Endometrium (tissue), 2 donors: ENCODE measurements around the gene TXNRD1.

Source experiments
- FAIRE-seq: peaks from 2 replicates; lab custom pipeline; 2012; peaks lifted over from hg19 to GRCh38; lab: Jason Lieb, UNC
- donor health status: control.
- donor health status: control.

Gene TXNRD1

GRCh38 chr12:104351057-104351983 is 135.7 kb downstream of the TXNRD1 start:
- no peak for FAIRE-seq

GRCh38 chr12:104352106-104352713 is 136.6 kb downstream of the TXNRD1 start:
- FAIRE-seq, result no peak

DNA sequence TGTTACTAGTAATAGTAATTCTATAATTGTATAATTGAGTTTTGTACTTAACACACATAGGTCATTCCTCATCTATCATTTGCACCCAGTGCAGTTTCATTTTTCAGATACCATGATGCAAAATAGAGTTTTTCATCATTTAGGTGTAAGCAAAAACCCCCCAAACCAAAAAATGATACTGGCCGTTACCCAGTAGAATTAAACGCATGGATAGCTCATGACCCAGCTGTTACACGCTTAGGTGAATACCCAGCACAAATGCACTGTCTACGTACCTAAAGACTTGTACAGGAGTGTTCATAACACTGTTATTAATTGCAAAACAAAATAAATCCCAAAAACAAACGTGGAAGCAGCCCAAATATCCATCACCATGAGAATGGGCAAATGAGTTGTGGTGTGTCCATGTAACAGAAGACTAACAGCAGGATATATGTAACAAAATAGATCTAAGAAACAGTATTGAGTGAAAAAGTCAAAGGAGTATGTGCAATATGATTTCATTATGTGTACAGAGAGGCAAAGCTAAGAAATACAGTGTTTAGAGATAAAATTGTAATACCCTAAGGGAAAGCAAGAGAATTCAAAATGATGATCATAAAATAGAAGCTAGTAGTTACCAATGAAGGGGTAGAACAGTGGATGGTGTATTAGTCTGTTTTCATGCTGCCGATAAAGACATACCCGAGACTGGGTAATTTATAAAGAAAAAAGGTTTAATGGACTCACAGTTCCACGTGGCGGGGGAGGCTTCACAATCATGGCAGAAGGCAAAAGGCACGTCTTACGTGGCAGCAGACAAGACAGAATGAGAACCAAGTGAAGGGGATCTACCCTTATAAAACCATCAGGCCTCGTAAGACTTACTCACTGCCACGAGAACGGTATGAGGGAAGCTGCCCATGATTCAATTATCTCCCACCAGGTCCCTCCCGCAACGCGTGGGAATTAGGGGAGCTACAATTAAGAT is 137.7 kb downstream of the TXNRD1 start:
- no peak for FAIRE-seq

DNA sequence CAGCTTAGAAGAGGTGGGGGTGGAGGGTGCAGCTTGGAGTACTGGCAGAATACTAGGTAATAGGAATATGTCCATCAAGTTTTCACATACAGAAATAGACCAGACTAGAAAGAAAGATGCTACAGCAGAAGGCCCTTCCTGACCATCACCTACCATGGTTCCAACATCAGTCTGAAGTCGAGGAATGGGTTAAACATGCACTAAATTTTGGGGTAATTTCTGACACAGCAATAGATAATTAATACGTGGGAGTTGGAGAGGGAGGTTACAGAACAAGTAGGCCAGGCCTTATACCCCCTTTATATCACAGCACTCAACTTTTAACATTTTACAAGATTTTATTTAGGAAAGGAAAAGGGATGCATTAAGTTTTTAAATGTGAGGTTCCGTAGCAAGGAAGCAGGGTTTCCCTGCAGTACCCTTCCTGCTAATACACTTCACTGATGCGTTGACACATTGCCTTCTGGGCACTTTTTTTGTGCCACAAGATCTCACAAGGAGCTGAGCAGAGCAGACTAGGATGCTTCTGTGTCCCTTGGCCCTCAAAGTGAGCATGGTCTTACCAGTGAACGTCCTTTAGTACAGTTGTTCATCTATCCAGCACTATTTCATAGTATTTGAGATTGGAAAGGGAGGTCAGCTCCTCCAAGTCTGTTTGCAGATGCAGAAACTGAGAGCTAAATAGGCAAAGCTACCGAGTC is 138.7 kb downstream of the TXNRD1 start:
- FAIRE-seq, result no peak

DNA sequence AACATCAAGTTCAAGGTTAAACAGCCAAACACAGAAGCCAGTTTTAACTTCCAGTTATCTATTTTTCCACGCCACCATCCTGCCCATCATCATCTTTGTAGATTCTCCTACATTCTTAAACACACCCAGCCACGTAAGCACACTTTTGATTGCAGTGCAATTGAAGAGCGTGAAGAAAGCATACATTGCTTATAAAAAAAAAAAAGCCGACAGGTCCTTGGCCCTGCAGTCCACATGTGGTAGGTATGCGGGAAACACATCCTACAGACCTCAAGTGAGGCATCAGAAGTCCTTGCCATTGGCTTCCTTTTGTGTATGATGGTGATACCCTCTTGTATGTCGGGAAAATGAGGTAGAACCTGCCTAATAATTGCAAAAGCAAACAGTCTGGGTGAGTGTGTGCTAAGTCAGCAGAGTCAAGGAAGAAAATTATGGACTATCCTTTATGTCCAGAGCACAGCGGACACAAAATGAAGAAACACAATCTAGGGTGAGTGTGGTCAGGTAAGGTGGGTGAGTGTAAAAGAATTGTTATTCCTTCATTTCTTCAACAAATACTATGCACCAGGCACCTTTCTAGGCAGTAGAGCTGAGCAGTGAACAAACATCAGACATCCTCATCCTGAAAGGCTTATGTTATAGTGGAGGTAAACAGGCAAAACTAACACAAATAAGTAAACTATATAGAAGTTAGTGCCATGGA is 139.4 kb downstream of the TXNRD1 start:
- FAIRE-seq, result no peak

DNA sequence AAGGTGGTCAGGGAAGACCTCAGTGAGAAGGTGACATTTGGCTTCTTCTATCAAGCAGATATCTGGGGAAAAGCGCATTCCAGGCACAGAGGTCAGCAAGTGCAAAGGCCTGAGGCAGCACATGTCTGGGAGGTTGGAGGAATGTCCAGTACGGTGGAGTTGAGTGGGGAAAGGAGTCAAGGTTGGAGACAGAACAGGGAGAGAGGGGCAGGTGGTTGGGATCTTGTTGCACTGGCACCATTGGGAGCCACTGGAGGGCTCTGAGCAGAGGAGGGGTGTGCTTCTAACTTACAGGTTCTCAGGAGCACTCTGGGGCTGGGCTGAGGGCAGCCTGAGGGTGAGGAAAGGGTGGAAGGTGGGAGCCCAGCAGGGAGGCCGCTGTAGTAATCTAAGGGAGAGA is 140.1 kb downstream of the TXNRD1 start:
- no peak for FAIRE-seq

GRCh38 chr12:104356231-104357115 is 140.9 kb downstream of the TXNRD1 start:
- FAIRE-seq, result no peak

GRCh38 chr12:104357421-104357952 is 141.9 kb downstream of the TXNRD1 start:
- FAIRE-seq, result no peak

GRCh38 chr12:104358353-104359003 is 142.9 kb downstream of the TXNRD1 start:
- FAIRE-seq, result no peak

DNA sequence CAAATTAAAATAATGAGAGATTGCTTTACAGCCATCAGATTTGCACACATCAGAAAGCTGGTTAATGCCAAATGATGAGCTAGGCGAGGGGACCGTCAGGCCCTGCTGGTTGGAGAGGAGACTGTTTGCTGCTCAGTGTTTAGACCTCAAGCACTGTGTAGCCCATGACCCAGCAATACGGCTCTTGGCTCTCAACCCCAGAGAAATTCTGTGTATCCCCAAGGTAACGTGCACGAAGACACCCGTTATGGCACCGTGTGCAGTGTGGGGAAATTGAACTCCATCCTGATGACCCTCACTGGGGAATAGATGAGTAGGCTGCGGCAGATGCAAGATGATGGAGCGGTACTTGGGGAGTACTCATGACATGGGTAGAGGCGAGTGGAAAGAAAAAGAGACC is 143.6 kb downstream of the TXNRD1 start:
- FAIRE-seq, result no peak

DNA sequence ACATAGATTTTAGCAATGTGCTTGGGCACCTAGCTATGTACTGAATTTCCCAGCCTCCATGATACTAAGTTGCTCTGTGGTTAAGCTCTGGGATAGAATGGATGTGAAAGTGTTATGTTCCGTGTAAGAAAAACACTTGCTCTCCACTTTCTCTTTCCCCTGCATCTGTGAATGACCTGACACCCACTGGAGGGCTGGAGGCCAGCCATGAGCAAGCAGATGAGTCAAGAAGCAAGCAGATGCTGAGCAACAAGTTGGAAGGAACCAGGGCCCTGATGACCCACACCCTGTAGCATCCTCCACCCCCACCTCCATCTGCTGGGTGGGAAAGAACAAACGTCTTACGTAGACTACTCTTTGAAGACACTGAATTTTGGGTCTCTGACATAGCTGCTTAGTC is 144.6 kb downstream of the TXNRD1 start:
- no peak for FAIRE-seq

- no peak for FAIRE-seq
Measured at GRCh38 chr12:104360983-104361707, 145.6 kb downstream of the TXNRD1 start.

DNA sequence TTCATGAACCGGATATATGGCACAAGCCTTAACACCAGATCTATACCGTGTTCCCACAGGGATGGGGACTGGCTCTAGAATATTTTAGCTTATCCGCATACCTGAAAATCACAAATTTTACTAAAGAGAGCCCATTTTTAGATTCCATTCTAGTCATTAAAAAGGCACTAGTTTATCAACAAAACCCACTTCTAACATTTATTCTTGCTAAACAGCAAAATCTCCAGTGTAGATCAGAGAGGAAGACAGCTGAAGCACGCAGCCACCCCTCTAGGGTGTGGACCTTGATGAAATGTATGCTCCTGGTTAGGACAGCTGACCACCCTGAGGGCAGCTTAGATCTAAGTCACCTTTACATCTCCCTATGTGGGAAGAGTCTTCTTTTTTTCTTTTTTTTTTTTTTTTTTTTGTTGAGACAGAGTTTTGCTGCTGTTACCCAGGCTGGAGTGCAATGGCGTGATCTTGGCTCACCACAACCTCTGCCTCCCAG is 150.4 kb downstream of the TXNRD1 start:
- no peak for FAIRE-seq

GRCh38 chr12:104369708-104370107 is 154.1 kb downstream of the TXNRD1 start:
- no peak for FAIRE-seq

GRCh38 chr12:104371043-104371870 is 155.7 kb downstream of the TXNRD1 start:
- no peak for FAIRE-seq

DNA sequence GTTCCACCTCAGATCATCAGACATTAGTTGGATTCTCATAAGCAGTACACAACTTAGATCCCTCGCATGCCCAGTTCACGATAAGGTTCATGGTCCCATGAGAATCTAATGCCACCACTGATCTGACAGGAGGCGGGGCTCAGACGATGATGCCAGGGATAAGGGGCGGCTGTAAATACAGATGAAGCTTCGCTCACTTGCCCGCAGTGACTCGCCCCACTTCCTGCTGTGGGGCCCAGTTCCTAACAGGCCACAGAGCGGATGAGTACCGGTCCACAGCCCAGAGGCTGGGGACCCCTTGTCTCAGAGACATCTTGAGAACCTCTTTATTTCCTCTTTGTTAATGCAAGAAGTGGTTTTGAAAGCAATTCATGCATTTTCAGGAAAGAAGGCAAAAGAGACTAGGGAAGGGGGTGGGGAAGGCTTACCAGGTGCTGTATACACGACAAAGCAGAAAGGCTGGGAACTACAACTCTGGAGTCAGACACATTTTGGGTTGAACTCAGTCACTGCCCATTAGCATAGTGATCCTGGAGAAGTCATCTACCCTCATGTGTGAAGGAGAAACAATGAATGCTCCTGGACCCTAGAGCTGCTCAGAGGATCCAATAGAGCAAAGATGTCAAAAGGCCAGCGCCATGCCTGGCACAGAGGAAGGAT is 156.6 kb downstream of the TXNRD1 start:
- no peak for FAIRE-seq
